HG03025 (cell line): ENCODE data around the gene MYH1.
"Not testable (repeated sequence)": the region's sequence is repeated elsewhere in the genome, so short reads cannot be mapped to it uniquely, and the experiment has no call there.

ENCODE experiments used
- ATAC-seq: cut with Tn5 transposase; IDR thresholded peaks from one replicate; pipeline ENCODE4 v1.9.1; 2021; ENCODE audit warnings: mild to moderate bottlenecking, moderate library complexity; ENCODE audit not compliant: unreplicated experiment, low FRiP score

MYH1 gene

DNA sequence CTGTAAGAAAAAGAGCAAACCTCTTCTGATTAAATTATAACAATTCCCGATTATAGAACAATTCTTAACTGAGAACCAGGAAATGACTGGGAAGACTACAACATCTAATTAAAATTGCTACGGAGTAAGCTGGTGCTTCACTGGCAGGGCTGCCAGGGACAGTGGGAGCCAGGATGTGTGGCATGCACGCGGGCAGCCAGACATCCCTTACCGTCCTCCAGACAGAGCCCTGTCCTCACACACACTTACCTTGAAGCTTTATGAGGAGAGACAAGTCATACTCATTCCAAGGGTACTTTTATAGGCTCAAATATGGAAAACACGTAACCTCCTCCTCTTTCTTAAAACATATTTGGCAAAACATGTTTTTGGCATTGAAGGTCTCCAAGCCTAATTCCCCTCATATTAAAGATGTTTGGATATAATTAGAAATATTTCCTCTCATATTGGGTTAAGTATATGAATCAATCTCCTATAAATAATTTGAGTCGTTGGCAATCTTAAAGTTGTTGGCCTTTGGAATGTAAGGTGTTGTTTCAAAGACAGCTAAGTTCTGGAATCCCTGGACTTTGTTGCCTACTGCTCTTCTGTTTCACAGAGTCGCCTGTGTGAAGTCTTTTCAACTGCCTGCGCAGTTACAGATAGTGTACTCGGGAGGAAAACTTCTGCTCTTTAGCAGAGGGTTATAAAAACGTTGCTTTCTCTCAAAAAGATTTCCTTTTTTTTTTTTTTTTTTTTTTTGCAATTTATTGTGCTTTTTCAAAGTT, at the start of gene MYH1:
Gene MYH1, minus strand, starts transcription at position 272 of the 767 bp plus-strand sequence. CDS start 1,900 bp downstream, outside the sequence.
- no peak for ATAC-seq

- ATAC-seq: no peak
These were observed 45.8 kb upstream of the MYH1 start for GRCh38 chr17:10563991-10564660.

- no peak for ATAC-seq
These were observed 39.7 kb upstream of the MYH1 start for GRCh38 chr17:10558049-10558448.

DNA sequence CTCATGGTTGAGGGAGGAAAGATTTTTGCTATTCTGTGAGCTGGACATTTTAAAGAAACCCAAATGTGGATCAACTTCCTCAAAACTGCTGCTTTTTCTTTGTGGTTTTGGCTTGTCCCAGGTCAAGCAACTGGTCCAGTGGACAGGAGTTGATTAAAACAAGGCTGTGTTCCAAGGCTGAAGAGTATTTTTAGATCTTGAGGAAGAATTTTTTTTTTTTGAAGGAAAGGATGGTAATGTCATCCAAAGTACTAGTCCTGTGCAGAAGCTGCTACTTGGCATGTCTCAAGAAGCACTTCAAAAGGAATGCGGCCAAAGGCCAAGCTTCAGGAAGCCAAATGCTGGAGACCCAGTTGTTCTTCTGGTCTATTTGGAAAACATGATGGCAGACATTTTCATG, 39.1 kb upstream of the MYH1 start:
- ATAC-seq: no peak

DNA sequence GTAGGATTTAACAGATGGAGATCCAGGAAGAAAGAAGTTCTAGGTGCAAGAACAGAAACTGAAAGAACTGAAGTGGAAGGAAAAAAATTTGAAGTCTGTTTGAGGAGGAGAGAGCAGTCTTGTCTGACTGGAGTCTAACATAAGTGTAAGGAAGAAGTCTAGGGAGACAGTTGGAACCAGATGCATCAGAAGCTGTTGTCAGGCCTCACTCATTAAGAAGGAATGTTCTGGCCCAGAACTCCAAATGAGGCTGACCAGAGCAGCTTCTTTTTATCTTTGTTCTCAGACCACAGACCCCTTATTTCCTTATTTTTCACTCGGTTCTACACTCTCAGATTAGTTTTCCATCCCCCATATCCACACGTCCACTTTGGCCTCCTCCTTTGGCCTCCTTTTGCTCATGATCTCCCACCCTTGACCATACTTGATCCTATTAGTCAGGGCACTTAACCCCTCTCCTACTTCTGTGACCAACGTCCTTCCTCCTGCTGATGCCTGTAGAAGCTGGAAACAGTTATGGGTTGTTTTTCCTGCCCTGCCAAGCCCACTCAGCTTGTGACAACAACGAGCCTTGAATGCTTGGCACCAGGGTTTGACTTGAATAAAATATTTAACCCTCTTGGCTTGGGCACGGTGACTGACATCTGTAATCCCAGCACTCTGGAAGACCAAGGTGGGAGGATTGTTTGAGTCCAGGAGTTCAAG, 38.1 kb upstream of the MYH1 start:
- no peak for ATAC-seq

DNA sequence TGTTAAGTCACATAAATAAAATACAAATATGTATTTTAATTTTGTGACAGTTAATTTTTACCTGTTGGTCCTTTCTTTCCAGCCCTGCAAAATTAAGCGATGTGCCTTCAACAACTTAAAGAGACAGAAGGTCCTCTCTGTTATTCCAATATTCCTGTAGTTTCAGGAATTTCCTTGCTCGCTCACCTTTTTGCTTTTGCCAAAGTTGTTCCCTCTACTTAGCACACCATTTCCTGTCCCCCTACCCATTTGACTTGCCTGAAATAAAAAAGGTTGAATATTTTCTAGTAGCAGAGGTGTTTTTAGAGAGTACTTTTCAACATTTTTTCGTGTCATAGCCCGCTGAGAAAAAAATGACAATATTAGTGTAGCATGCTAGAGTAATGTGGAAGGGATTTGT, 31.7 kb upstream of the MYH1 start:
- ATAC-seq: no peak

DNA sequence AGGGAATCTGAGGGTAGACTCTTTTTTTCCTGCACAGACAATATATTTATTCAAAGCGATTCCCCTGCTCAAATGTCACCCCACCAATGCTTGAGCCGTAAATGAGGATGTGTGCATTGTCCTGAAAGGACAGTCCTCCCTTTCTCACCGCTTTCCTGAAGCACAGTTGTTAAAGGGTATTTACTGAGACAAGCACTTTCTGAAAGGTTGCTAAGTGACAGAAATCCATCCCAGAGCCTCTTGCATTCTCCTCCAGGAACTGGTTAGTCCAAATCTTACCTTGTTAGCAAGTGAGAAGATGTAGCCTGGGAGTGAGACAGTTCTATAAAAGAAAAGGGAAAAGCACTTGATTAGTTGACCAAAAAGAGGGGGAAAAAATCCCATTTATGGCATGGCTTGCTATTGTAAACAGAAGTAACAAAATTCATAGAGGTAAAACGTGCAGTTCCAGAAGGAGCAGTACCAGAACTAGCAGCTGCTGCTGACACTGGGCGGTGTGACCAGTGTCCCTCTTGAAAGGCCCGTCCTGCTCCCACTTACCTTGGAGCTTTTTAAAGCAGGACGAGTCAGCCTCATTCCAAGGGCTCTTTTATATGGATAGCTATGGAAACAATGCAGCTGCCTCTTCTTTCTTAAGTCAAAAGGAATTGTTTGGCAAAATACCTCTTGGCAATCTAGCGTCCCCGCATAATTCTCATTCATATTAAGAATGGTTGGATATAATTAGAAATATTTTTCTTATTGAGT, 30.9 kb upstream of the MYH1 start, which contains the start of gene MYH2:
Gene MYH2, minus strand, starts transcription at position 563 of the 747 bp plus-strand sequence. CDS start 1,738 bp downstream, outside the sequence.
- ATAC-seq: no peak

- ATAC-seq: no peak
These were observed 29.0 kb upstream of the MYH1 start for GRCh38 chr17:10547351-10547750.

GRCh38 chr17:10543486-10543885, 25.1 kb upstream of the MYH1 start:
- ATAC-seq: not testable (repeated sequence)

GRCh38 chr17:10541179-10541578, 22.8 kb upstream of the MYH1 start:
- ATAC-seq: not testable (repeated sequence)

DNA sequence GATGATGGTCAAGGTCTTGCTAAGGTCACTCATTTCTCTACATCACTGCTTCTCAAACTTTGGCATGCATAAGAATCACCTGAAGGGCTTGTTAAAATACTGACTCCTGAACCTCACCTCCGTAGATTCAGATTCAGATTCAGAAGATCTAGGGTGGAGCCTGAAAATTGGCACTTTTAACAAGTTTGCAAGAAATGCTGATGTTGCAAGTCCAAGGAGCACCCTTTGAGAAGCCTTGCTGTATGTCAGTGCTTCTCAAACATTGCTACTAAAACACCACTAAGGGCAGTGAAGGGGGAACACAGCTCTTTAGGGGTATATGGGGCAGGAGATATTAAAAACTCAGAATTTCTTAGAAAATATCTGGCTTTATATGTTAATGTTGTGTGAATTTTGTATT, 13.7 kb upstream of the MYH1 start:
- no peak for ATAC-seq

GRCh38 chr17:10527419-10527818, 9.1 kb upstream of the MYH1 start:
- ATAC-seq: no peak

DNA sequence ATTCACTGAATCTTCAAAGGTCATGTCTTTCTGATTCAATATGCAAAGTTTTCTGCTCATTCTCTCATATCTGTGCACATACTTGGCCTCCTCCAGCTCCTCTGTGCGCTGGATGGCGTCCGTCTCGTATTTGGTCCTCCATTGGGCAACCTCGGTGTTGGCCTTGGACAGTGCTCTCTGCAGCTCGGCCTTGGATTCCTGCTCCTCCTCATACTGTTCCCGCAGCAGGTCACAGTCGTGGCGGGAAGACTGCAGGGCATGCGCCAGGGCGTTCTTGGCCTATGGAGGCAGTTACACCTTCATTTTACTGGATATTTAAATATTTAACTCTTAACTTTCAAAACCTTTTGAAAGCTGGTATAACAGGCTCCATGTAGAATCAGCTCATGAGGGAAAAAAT, 8.2 kb upstream of the MYH1 start:
- no peak for ATAC-seq

GRCh38 chr17:10523064-10523463, 4.7 kb upstream of the MYH1 start:
- no peak for ATAC-seq

DNA sequence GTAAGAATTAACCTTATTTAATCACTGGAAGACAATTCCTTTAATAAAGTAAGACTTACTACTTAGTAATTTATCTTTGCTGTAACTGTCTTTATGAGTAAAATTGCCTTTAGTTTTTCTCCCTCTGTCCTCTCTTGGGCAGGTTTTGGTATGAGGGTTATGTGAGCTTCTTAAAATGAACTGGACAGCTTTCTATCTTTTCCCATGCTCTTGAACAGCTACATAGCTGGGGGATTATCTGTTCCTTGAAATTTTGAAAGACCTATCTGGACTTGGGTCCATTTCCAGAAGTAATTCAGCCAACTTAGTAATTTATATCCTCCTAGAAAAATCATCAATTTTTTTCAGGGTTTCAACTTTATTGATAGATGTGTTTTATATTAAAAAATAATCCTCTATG, 3.6 kb upstream of the MYH1 start:
- ATAC-seq: no peak

- no peak for ATAC-seq
These were observed 1.7 kb downstream of the MYH1 start for GRCh38 chr17:10516638-10517037.

- ATAC-seq: no peak
These were observed 2.3 kb downstream of the MYH1 start for GRCh38 chr17:10516065-10516464.

DNA sequence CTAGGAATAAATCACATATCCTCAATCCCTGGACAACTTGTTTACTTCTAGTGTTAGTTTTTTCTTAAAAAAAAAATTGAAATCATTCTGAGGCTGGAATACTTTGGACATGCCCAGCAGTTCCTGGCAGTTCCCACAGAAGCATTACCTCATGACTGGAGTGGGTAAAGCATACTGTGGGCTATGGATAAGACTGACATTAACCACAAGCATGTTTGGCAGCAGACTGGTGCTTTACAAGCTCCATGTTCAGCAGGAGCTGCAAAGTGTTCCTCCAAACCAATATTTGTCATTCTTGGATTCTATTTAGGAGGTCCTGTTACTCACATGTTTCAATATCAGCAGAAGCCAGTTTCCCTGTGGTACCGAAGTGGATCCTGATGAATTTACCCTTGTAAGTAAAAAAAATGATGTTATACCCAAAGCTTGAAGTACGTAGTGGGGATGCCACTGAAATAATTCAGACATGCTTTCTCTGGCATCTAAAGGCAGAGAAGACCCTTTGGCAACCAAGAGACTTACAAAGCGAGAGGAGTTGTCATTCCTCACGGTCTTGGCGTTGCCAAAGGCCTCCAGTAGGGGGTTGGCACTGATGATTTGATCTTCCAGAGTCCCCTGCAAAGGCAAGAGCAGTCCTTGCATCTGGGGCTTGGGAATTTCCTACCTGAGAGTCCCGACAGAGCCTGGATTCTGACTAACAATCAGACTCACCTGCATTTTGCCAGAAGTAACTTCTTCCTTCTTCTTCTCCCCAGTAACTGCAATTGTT, 4.9 kb downstream of the MYH1 start:
- no peak for ATAC-seq

DNA sequence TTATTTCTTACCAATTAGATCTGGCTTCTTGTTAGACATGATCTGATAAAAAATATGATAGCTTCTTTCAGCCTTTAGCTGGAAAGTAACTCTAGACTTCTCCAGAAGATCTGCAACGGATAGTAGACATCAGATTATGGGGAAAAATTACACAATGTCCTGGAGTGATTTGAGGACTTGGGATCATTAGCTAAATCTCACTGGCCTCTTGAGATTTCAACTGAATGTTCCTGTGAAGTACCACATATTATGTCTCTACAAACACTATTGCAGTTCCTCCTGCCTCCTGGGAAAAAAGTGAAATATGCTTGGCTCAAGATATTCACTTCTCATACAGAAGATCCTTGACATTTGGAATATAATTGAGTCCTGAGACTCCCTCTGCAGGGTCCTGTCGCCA, 5.5 kb downstream of the MYH1 start:
- no peak for ATAC-seq

DNA sequence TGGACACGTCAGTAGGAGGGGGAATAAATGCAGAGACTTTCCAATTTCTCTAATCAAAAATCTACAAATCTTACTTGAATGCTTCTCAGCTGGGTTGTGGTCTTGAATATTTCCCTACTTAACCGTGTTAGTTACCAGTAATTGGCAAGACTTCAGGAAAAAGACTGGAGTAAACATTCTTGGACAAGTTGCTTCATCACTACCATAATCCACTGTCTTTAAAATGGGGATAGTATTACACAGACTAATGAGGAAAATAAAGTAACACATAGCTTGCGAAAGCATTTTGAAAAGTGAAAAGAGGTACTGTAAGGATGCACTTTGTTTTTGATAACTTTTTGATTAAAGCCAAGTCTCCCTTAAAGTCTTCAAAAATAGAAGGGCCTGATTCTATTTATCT, 18.4 kb downstream of the MYH1 start:
- ATAC-seq: no peak
